Mucosa of descending colon (tissue), 3 donors: Measurements from ENCODE around the gene TFCP2L1. TPM values are rescaled to one million over a fixed set of nuclear protein-coding genes. Genes with fewer than 3 reads are reported as not detected.

Source experiments
- ATAC-seq: fragments of 200-7000 bp; cut with Tn5 transposase; one replicate; pipeline ENCODE4 v1.9.1; 2020; ENCODE audit warnings: mild to moderate bottlenecking, moderate library complexity
- DNase-seq, 3 donors: peaks; one replicate each; pipeline ENCODE4 v3.0.0-alpha.2; 2020
- H3K36me3 ChIP-seq: fragments of 200-600 bp; one replicate; pipeline ENCODE4 v1.8.0; 2021; ENCODE audit warnings: low read depth, mild to moderate bottlenecking
- H3K4me1 ChIP-seq: fragments of 200-600 bp; one replicate; pipeline ENCODE4 v1.8.0; 2021; ENCODE audit warnings: low read depth, mild to moderate bottlenecking
- H3K4me3 ChIP-seq: fragments of 200-600 bp; one replicate; pipeline ENCODE4 v1.8.0; 2021; ENCODE audit warnings: mild to moderate bottlenecking
- H3K9me3 ChIP-seq: fragments of 200-600 bp; one replicate; pipeline ENCODE4 v1.8.0; 2021; ENCODE audit warnings: mild to moderate bottlenecking
- intact Hi-C, 2 donors: fragments of 100-400 bp; cut with DNase I in 1 of 2; cut with micrococcal nuclease in 1 of 2; formaldehyde crosslinking; loops; one replicate each; pipeline versions ENCODE4 v1.11.0 to v1.11.1; 2022; cut with DNase I, micrococcal nuclease
- total RNA-seq, 3 donors: library from RNA; stranded (reverse); fragmentation: NEBNext Ultra II Directional in 2 of 3; extraction: Animal tissue kit (Norgen Biotek cat#: 25700) in 2 of 3; gene quantifications; one replicate each; pipeline versions ENCODE4 v1.2.1 to v1.2.4, GENCODE V29; 2021 to 2023
- TF ChIP-seq, protein P1 (sequence below): fragments of 200-600 bp; IDR thresholded peaks from one replicate; pipeline ENCODE4 v1.8.0; 2022; ENCODE audit warnings: antibody characterized with exemption, mild to moderate bottlenecking
- donor health status: DM: no; HTN: no; CAD: no; lungs with moderate emphysema.
- donor health status: DM: no; HTN: no; CAD: no.
- donor health status: DM: no; HTN: yes; CAD: no.

The TFCP2L1 gene
- total RNA-seq, 3 donors from 2014 or later, result 46.9 to 111 (median 107) TPM

GRCh38 chr2:121257480-121257840, 27.5 kb downstream of the TFCP2L1 start:
- H3K36me3 ChIP-seq, result no peaks in the 10 kb centered on the region
- peaks cover 49% of the 10 kb centered on the region for H3K4me1 ChIP-seq
- H3K4me3 ChIP-seq, result no peak overlapping the region
- no peak for DNase-seq
- no peaks in the 10 kb centered on the region for H3K9me3 ChIP-seq
- no peak for ATAC-seq
- TF ChIP-seq, protein P1, sequence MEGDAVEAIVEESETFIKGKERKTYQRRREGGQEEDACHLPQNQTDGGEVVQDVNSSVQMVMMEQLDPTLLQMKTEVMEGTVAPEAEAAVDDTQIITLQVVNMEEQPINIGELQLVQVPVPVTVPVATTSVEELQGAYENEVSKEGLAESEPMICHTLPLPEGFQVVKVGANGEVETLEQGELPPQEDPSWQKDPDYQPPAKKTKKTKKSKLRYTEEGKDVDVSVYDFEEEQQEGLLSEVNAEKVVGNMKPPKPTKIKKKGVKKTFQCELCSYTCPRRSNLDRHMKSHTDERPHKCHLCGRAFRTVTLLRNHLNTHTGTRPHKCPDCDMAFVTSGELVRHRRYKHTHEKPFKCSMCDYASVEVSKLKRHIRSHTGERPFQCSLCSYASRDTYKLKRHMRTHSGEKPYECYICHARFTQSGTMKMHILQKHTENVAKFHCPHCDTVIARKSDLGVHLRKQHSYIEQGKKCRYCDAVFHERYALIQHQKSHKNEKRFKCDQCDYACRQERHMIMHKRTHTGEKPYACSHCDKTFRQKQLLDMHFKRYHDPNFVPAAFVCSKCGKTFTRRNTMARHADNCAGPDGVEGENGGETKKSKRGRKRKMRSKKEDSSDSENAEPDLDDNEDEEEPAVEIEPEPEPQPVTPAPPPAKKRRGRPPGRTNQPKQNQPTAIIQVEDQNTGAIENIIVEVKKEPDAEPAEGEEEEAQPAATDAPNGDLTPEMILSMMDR, result no peak
- intact Hi-C loops, result no loop called here

GRCh38 chr2:121256720-121257479, 28.1 kb downstream of the TFCP2L1 start:
- TF ChIP-seq, protein P1, result no peak
- Histone ChIP-seq H3K36me3 (no peaks in the 10 kb centered on the region), H3K4me1 (peaks cover 49% of the 10 kb centered on the region), H3K4me3 (no peak overlapping the region), H3K9me3 (no peaks in the 10 kb centered on the region)
- ATAC-seq (peak; percentile 62), DNase-seq (peak in 2 of 3 donors; percentile 69 to 72)
- intact Hi-C loops, result no loop called here

DNA sequence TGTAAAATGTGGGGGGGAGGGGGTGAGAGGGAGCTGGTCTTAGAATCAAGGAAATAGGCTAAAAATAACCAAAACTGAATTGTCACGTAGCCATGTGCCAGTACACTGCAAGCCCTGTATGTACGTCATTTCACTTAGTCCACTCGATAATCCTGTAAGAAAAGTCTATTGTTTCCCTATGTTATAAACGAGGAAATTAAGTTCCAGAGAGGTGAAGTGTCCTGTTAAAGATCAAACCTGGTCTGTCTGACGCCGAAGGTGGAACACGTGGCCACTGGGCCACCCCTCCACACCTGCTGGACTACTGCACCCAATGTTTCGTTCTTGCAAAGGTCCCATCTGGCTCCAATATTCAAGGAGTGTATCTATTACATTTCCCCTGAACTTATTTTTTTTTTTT, 29.6 kb downstream of the TFCP2L1 start:
- Histone ChIP-seq H3K9me3 (no peaks in the 10 kb centered on the region), H3K36me3 (no peaks in the 10 kb centered on the region), H3K4me3 (no peak overlapping the region), H3K4me1 (peaks cover 41% of the 10 kb centered on the region)
- intact Hi-C loops, result no loop called here
- peak; percentile 86 for ATAC-seq
- TF ChIP-seq, protein P1, result no peak
- DNase-seq, result peak; percentile 73 to 77 (median 75)

DNA sequence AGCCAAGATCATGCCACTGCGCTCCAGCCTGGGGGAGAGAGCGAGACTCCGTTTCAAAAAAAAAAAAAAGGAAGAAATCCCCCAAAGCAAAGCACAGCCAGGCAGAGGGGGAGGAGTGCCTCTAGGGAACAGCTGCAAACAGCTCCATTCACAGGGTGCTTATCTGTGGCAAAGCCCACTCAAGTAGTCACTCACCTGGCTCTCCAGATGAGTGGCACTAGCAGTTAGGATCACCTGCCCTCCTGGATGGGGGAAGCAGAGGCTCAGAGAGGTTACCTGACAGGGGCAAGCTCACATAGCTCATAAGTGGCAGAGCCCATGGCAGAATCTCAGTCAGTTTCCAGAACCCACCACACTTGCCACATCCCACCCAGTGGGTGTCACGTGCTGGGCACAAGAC, 30.3 kb downstream of the TFCP2L1 start:
- TF ChIP-seq, protein P1, result no peak
- no peak overlapping the region for H3K4me3 ChIP-seq
- intact Hi-C loops, result no loop called here
- peaks cover 37% of the 10 kb centered on the region for H3K4me1 ChIP-seq
- H3K36me3 ChIP-seq, result no peaks in the 10 kb centered on the region
- DNase-seq (no peak), ATAC-seq (no peak)
- H3K9me3 ChIP-seq, result no peaks in the 10 kb centered on the region

- Histone ChIP-seq H3K4me3 (no peak overlapping the region), H3K4me1 (peaks cover 28% of the 10 kb centered on the region), H3K36me3 (no peaks in the 10 kb centered on the region), H3K9me3 (no peaks in the 10 kb centered on the region)
- DNase-seq, result no peak
- ATAC-seq, result no peak
- TF ChIP-seq, protein P1, result no peak
- intact Hi-C loops, result no loop called here
These were observed 31.2 kb downstream of the TFCP2L1 start for GRCh38 chr2:121253674-121254240.
